NCI-H345 treated with DMSO at 0.1 percent for 48 hours (cell line): ENCODE measurements around the gene TSHZ1.
"Not testable (repeated sequence)": the region's sequence is repeated elsewhere in the genome, so short reads cannot be mapped to it uniquely, and the experiment has no call there.

Source experiments
- DNase-seq: peaks from one replicate; lab custom pipeline; 2025; ENCODE audit not compliant: unreplicated experiment; lab: John Stamatoyannopoulos, UW

Gene TSHZ1

DNA sequence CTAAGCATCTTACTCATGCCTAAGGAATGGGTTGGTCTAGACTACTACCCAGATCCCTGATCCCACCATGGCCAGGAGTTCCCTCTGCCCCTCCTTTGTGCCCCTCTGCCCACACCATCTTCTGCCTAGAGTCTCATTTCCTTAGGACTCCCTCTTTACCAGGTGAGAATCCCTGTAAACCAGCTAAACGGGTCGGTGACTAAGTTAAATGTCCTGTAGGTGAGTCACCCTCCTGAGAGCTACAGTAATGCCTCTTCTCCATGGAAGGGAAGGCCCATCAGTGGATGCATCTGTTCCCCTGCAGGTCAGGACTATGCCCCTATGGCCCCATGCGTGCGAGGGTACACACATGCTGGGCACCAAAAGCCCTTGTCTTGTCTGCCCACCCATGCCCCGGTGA lies 27.1 kb upstream of the TSHZ1 start:
- DNase-seq: no peak

DNA sequence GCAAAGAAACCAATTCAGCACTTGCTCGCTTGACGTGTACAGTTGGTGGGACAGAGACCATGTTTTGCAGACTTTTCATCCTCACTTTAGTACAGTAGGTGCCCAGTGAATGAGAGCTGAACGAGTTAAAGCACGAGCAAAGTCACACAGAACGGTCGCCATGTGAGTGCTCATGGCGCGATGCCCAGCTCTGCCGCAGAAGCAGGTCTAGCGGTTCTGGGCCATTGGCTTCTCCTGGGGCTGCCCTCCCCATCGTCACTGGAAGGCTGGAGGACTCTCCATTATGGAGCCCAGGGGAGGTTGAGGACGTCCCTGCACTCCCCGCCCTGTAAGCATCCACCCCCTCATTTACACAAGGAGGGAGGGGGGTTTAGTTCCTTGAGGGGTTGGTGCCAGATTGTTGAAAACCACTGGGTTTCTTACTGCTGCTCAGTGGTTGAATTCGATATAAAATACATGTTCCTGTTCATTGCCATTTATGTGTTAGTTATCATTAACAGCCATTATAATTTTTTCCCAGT lies 26.6 kb upstream of the TSHZ1 start:
- DNase-seq: no peak

DNA sequence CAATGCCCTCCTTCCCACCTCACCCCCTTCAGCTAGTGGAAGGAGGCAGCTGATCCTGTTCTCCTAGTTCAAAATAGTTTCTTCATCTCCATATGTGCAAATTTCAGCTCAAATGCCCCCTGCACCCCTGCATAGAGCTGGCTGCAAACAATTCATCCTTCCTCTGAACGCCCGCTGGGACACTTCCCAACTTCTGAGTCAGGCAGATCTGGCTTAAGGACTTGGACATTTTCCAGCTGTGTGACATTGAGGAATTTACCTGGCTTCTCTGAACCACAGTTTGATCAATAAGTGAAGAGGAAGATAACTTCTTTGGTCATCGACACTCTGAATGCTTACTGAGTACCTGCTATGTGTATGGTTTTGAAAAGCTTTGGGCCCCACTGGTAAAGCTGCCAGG lies 25.1 kb upstream of the TSHZ1 start:
- DNase-seq: no peak

GRCh38 chr18:75187702-75188101 lies 22.9 kb upstream of the TSHZ1 start:
- not testable (repeated sequence) for DNase-seq

- no peak for DNase-seq
Measured at GRCh38 chr18:75189696-75190095, 20.9 kb upstream of the TSHZ1 start.

DNA sequence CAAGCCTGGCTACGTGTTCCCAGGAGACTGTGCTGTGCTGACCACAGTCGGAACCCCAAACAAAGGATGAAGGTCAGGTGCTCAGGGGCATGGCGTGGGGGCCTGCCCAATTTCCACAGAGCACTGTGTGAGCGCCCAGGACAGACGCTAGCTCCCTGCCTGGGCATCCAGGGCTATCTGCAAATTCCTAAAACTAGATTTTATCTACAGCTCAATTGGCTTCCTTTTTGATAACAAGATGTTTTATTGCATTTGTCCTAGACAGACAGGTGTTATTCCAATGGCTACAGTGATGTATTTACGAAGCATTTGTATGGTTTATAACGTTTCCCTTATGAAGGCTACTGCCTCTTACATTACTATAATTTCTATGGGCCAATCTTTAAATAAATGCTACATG lies 17.7 kb upstream of the TSHZ1 start:
- no peak for DNase-seq

DNA sequence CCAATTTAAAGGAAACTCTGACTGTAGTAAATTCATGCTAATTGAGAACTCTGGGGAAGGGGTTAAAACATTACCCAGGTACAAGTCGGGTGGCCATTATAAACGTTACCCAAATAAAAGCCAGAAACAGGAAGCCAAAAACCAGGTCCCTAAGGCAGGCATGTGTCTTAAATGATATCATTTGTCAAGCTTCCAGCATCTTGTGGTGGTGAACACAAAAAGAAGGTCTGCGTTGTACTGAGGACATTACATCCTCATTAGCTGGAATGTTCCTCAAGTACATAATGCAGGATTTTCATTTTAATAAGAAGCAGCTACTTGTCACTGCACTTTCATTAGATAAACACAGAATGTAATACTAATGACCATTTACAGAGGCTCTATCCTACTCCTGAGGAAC lies 12.6 kb upstream of the TSHZ1 start:
- no peak for DNase-seq

DNA sequence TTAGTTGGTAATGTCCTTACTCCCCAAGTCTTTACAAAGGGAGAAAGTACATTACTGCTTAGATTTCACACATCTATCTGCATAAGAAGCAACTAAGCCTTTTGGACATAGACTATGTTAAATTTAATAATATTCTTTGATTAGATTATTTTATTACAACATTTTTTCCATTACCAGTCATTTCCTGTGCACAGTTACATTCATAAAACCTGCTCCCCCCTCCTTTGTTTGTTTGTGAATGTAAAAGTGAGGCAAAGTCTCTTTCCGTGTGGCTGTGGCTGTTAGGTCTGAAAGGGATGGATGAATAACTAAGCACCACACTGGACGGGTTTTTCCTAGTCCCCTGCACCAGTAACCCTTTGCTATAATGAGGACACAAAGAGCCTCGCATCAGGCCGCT lies 11.3 kb upstream of the TSHZ1 start:
- no peak for DNase-seq

DNA sequence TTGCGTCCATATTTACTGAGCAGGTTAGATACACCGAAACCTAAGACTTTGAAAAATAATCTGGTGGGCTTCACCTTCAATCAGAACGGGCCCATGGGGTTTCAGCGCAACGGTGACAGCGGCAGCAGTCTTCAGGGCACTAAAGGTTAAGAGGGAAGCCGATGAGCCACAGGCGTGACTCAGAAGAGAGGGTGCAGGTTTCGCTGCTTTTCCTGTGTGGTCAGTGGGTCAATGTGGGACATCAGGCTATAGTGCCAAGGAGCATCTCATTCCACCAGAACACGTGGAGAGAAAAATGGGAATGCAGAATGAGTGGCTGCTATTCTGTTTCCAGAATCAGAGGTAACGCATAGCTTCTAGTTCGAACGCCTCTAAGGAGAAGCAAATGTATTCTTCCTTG lies 10.5 kb upstream of the TSHZ1 start:
- DNase-seq: no peak

DNA sequence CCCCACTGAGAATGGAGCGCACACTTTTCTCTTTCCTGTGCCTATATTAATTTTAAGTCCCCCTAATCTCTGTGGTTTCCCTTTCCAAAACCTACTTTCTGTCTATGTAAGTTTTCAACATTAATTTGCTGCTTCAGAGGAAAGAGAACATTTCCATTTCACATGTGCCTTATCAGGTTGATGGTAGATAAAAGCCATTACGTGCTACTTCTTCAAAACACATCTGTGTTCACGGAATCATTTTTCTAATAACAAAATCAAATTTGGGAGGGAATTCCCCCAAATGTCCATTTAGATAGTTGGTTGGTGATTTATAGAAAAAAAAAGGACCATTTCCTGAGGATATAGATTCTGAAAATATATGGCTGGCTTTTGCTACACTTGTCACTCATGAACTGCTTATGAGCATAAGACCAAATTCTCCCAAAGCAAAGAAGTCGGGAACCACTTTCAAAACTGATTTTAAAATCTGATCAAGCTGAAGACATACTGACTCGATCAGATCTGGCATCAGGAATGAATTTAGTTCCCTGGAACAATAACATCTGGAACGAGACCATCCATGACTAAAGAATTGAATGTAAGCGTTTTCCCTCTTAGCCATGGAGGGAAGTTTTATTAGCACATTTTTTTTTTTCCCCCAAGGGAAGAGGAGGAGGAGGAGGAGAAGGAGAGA lies 9.9 kb upstream of the TSHZ1 start:
- no peak for DNase-seq

DNA sequence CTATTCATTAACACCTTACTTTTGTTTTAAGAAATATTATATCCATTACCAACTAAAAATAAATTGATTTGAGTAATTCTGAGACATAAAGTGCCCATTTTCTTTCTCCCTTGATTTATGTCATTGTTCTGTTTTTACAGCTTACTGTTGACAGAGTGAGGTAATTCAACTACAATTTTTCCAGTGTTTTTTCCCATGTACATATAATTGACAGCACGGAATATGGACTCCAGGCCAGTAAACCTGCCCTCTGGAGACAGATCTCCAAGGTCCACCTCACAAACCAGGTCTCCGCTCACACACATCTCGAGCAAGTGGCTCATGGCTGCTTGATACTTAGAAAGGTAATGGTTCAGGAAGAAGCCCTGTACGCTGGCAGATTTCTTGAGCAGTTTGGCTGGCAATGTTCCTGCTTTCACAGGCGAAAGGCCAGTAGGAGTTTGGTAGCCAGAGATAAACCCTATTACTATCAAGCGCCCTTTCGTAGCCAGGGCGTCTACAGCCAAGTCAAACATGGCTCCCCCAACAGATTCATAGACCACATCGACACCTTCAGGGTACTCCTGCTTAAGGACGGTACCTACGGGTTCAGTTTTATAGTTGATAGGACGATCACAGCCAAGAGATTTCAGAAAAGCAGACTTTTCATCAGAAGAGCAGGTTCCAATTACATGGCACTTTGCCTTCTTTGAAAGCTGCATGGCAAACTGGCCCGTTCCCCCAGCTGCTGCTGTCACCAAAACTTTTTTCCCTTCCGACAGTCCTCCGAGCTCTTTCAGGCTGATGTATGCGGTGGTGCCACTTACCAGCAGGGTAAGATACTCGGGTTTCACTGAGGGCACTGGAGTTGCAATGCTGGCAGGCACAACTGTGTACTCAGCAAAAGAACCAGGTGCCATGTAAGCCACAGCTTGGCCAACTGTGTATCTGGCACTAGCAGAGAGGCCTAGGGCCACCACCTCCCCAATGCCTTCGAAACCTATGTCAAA lies 9.0 kb upstream of the TSHZ1 start:
- no peak for DNase-seq

DNA sequence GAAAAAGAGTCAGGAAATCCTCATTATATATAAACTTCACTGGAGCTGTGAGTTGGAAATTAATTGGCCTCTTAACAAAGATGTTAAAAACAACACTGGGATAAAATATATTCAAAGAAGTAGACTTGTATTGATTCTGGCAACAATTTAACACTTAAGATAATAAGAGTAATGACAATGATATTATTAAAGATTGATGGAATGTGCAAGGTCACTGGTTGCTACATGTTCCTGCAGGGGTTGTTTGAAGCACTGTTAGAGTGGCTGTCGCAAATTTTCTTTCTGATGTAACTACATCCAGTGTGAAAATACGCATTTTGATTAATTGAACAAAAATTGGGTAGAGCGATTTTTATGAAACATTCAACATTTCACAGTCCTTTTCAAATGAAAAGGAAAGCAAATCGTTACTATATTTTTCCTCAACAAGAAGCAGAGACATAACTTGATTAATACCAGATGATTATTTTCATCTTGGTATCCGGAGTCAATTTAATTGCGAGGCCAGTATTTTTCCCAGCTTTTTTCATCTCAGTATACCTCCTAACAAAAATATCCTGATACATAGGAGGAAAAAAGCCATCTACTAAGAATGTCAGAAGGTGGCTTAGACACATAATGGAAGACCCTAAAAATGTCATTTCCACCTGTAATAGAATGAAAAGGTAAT lies 7.8 kb upstream of the TSHZ1 start:
- DNase-seq: no peak

GRCh38 chr18:75203416-75204268 lies 7.0 kb upstream of the TSHZ1 start:
- no peak for DNase-seq

DNA sequence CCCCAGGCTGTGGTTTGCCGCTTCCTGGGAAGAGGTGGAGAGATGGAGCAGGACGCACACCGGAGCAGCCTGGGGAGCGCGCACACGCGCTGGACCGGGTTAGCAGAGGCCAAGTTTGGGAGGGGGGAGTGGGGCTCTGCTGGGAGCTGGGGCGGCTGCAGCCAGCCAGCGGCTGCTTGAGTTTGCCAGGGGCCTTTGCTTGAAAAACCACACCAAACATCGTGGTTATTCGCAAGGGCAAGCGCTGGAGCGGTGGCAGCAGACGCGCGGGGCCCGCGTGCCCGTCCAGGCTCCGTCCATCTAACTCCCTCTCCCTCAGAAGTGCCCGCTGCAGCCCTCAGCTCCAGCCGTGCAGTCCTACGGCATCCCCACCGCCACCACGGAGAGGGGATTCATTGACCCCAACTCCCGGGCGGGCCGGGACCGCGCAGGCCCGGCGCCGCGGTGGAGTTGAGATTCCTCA lies 6.3 kb upstream of the TSHZ1 start:
- DNase-seq: no peak

DNA sequence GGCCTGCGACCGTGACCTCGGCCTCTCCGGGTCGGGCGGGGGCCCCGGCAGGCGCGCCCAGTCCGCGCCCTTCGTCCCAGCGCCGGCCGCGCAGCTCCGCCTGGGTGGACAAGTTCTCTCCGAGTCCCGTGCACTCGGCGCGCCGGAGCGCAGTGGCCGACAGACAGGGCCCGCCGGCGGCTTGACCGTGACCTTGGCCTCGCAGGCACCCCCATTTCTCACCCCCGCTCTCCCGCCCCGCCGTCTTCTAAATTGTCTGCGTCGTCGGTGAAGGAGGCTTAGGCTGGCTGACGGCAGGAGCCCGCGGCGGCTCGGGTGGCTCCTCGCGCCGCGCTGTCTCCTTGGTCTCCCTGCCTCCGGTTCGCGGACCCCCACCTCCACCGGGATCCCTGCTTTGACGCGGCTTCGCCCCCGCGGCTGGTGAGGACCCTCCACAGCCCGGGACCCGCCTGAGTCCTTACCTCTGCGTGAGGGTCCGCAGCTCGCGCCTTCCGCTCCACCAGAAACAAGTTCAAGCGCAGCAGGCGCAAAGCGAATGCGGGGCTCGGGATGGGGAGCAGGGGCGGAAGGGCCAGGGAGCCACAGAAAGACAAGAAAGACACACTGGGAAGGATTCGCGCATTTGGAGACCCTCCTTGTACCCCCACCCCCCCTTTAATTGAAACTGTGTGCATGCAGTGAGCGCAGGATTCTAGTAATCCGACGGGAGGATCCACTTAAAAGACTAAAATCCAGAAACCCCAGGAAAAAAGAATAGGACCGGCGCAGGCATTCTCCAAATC lies 5.7 kb upstream of the TSHZ1 start:
- no peak for DNase-seq

- no peak for DNase-seq
Measured at GRCh38 chr18:75205514-75206132, 5.0 kb upstream of the TSHZ1 start.

- no peak for DNase-seq
Measured at GRCh38 chr18:75206452-75207309, 3.9 kb upstream of the TSHZ1 start.
